Measurements from ENCODE around the gene KCTD12.

KCTD12 gene

GRCh38 chr13:76886292-76887075 lies at the start of gene KCTD12:
Gene KCTD12, minus strand, starts transcription at chr13:76886405. Its CDS starts 257 bp downstream, at chr13:76886148.
- TF ChIP-seq CTCF (IDR thresholded peaks at IDR 0.05; ENCODE audit: low read depth, low read length) (peak; percentile 34), EZH2phosphoT487 (IDR thresholded peaks at IDR 0.05; ENCODE audit: low read depth) (no peak)

GRCh38 chr13:76934671-76935070 lies 48.5 kb upstream of the KCTD12 start:
- H2AFZ ChIP-seq (ENCODE audit: low read depth, low read length): no peak overlapping the region
- H3K4me3 ChIP-seq (ENCODE audit: low read length): no peak overlapping the region
- no peaks in the 10 kb centered on the region for H3K4me1 ChIP-seq (ENCODE audit: low read length)
- no peak for TF ChIP-seq EZH2phosphoT487 (IDR thresholded peaks at IDR 0.05; ENCODE audit: low read depth)
- TF ChIP-seq CTCF (IDR thresholded peaks at IDR 0.05; ENCODE audit: low read depth, low read length): no peak
- no peaks in the 10 kb centered on the region for H3K36me3 ChIP-seq (replicated peaks; ENCODE audit: low read depth, low read length)
- no peaks in the 10 kb centered on the region for H3K79me2 ChIP-seq (ENCODE audit: low read length)
- H3K9me3 ChIP-seq (ENCODE audit: insufficient read depth, low read length): no peaks in the 10 kb centered on the region
- no peaks in the 10 kb centered on the region for H3K27me3 ChIP-seq (ENCODE audit: low read depth, low read length)
- H3K27ac ChIP-seq (ENCODE audit: low read length): no peak overlapping the region
- H4K20me1 ChIP-seq (ENCODE audit: insufficient read depth, low read length): no peaks in the 10 kb centered on the region
- H3K4me2 ChIP-seq (ENCODE audit: low read length): no peak overlapping the region
- no peak overlapping the region for H3K9ac ChIP-seq (ENCODE audit: low read length)

More at GRCh38 chr13:76886292-76887075, at the start of gene KCTD12:
- Histone ChIP-seq H3K4me1 (ENCODE audit: low read length) (peaks cover 28% of the 10 kb centered on the region), H4K20me1 (ENCODE audit: insufficient read depth, low read length) (no peaks in the 10 kb centered on the region), H3K27me3 (ENCODE audit: low read depth, low read length) (peaks cover 11% of the 10 kb centered on the region), H3K9ac (ENCODE audit: low read length) (peak within 1 kb of the TSS; percentile 79), H3K79me2 (ENCODE audit: low read length) (peaks cover 13% of the 10 kb centered on the region), H2AFZ (ENCODE audit: low read depth, low read length) (peak within 1 kb of the TSS; percentile 77), H3K4me2 (ENCODE audit: low read length) (peak within 1 kb of the TSS; percentile 87), H3K36me3 (replicated peaks; ENCODE audit: low read depth, low read length) (peaks cover 11% of the 10 kb centered on the region), H3K27ac (ENCODE audit: low read length) (no peak within 1 kb of the TSS), H3K4me3 (ENCODE audit: low read length) (peak within 1 kb of the TSS; percentile 82), H3K9me3 (ENCODE audit: insufficient read depth, low read length) (no peaks in the 10 kb centered on the region)

GRCh38 chr13:76932076-76932475 lies 45.9 kb upstream of the KCTD12 start:
- Histone ChIP-seq H3K4me2 (ENCODE audit: low read length) (no peak overlapping the region), H3K9ac (ENCODE audit: low read length) (no peak overlapping the region), H3K9me3 (ENCODE audit: insufficient read depth, low read length) (no peaks in the 10 kb centered on the region), H3K79me2 (ENCODE audit: low read length) (no peaks in the 10 kb centered on the region), H2AFZ (ENCODE audit: low read depth, low read length) (no peak overlapping the region), H3K4me3 (ENCODE audit: low read length) (no peak overlapping the region), H3K27me3 (ENCODE audit: low read depth, low read length) (no peaks in the 10 kb centered on the region), H3K27ac (ENCODE audit: low read length) (no peak overlapping the region), H4K20me1 (ENCODE audit: insufficient read depth, low read length) (no peaks in the 10 kb centered on the region), H3K4me1 (ENCODE audit: low read length) (no peaks in the 10 kb centered on the region), H3K36me3 (replicated peaks; ENCODE audit: low read depth, low read length) (no peaks in the 10 kb centered on the region)
- no peak for TF ChIP-seq CTCF (IDR thresholded peaks at IDR 0.05; ENCODE audit: low read depth, low read length)
- no peak for TF ChIP-seq EZH2phosphoT487 (IDR thresholded peaks at IDR 0.05; ENCODE audit: low read depth)

- H3K27ac ChIP-seq (ENCODE audit: low read length): no peak overlapping the region
- H3K4me2 ChIP-seq (ENCODE audit: low read length): no peak overlapping the region
- H3K4me3 ChIP-seq (ENCODE audit: low read length): no peak overlapping the region
- H3K79me2 ChIP-seq (ENCODE audit: low read length): no peaks in the 10 kb centered on the region
- H3K9ac ChIP-seq (ENCODE audit: low read length): no peak overlapping the region
- no peaks in the 10 kb centered on the region for H3K36me3 ChIP-seq (replicated peaks; ENCODE audit: low read depth, low read length)
- H3K9me3 ChIP-seq (ENCODE audit: insufficient read depth, low read length): no peaks in the 10 kb centered on the region
- no peak for TF ChIP-seq EZH2phosphoT487 (IDR thresholded peaks at IDR 0.05; ENCODE audit: low read depth)
- no peak for TF ChIP-seq CTCF (IDR thresholded peaks at IDR 0.05; ENCODE audit: low read depth, low read length)
- H3K4me1 ChIP-seq (ENCODE audit: low read length): no peaks in the 10 kb centered on the region
- no peaks in the 10 kb centered on the region for H4K20me1 ChIP-seq (ENCODE audit: insufficient read depth, low read length)
- H2AFZ ChIP-seq (ENCODE audit: low read depth, low read length): no peak overlapping the region
- no peaks in the 10 kb centered on the region for H3K27me3 ChIP-seq (ENCODE audit: low read depth, low read length)
Observed at GRCh38 chr13:76929851-76930374, 43.7 kb upstream of the KCTD12 start.
